Activated CD8-positive, alpha-beta memory T cell treated with anti-CD3 and anti-CD28 coated beads, Interleukin-2, amount 50 U/mL, for 24 hours (primary cell): ENCODE data around the gene MTPN.

Experiments
- DNase-seq: peaks from one replicate; pipeline ENCODE4 v3.0.0-alpha.2; 2020; ENCODE audit errors: extremely low read depth

MTPN gene

DNA sequence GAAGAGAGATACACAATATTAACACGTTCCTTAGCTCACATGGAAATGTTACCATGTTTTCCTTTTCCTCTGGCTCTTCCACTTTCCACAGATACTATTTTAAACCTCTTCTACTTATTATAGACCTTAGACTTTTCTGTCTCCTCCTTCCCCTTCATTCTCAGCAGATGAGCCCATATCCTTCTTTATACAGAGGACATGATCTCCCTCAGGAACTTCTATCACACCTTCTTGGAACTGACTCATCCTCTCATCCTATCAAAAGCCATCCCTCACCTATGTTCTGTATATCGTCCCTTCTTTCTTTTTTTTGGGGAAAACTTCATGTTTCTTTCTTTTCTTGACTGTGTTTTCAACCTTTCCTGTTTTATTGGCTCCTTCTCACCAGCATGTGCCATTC lies 20.8 kb downstream of the MTPN start:
- DNase-seq, result no peak

GRCh38 chr7:135950972-135951371 lies 26.2 kb downstream of the MTPN start:
- DNase-seq, result no peak

DNA sequence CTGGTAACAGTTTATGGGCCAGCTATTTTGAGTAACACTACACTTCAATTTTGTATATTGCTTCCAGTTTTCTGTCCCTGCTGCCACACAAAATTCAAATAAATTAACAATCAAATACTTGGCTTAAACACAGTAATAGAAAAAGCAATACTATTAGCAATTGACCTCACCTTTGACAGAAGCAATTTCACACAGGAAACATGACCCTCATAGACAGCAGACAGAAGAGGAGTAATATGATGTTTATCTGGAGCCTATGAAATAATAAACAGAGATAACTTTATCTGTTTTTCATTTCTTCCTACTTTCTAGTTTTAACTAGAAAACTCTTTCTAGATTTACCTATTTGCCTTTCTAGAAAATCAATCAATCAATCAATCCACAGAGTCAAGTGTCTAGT lies 26.7 kb downstream of the MTPN start:
- no peak for DNase-seq

DNA sequence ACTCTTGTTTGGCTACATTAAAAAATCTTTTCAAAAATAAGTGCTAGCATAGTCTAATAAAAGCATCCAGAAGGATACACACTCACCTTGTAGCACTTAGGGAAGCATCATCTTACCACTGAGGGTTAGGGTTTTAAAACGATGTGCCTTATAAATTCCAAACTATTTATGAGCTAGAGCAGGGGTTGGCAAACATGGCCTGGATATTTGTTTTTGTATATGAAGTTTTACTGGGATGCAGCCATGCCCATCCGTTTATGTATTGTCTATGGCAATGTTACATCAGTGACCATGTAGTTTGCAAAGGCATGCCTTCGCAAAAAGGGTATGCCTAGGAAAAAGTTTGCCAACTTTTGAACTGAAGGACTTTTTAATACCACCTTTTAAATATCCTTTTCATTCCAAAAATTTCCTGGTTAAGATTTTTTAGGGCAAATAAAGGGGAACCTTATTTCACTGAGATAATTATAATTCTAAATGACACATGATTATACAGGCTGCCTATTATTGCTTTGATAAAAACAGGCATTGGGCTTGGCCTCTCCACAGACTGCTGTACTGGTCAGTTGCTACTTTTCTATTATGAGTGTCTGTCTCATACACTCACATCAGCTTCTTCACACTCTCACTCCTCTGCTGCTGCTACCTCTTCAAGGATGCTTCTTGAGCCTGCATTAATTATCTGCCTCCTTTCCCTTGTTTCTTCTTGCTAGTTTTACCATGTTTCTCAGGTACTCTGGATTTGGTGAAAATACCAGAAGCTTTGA lies 30.7 kb downstream of the MTPN start:
- DNase-seq, result no peak

GRCh38 chr7:135944753-135945152 lies 32.4 kb downstream of the MTPN start:
- no peak for DNase-seq

GRCh38 chr7:135943134-135943879 lies 33.9 kb downstream of the MTPN start:
- no peak for DNase-seq

- no peak for DNase-seq
These were observed 34.5 kb downstream of the MTPN start for GRCh38 chr7:135942614-135943013.

- DNase-seq, result no peak
These were observed 36.8 kb downstream of the MTPN start for GRCh38 chr7:135940077-135941075.

- no peak for DNase-seq
These were observed 37.8 kb downstream of the MTPN start for GRCh38 chr7:135939261-135939812.

DNA sequence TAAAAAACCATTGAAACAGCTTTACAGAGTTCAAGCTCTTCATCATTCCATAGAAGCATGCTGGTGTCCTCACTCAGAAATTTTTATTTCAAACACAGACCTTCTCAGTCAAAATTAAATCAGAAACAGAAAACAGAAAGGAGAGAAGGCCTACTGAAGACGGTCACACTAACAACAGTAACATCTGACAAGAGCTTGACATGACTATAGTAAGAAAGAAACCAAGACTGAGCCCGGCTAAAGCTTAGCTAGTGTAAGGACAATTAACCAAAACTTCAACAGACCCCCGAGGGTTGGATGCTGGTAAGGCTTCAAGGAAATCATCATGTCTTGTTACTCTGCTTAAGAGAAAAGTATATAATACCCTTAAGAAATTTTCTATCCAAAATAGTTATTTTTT lies 38.6 kb downstream of the MTPN start:
- DNase-seq, result no peak

DNA sequence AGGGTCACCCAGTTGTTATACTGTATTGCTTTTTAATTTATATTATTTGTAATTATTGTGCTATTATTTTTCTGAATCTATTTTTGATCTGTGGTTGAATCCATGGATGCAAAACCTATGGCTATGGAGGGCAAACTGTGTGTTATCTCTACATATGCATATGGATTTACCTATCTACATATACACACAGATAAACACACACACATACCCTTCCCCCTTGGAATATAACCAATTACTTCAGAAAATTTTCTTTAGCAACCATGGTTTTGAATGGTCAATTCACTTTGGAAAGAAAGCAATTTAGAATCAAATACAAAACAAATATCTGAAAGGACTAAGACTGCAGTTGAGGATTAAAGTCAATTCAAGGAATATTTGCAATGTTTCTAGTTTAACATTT lies 39.1 kb downstream of the MTPN start:
- DNase-seq, result no peak

GRCh38 chr7:135936497-135937217 lies 40.5 kb downstream of the MTPN start:
- no peak for DNase-seq

GRCh38 chr7:135934651-135935050 lies 42.5 kb downstream of the MTPN start:
- DNase-seq, result no peak

- no peak for DNase-seq
These were observed 43.5 kb downstream of the MTPN start for GRCh38 chr7:135933509-135934188.

GRCh38 chr7:135932131-135932530 lies 45.0 kb downstream of the MTPN start:
- no peak for DNase-seq

- no peak for DNase-seq
These were observed 46.3 kb downstream of the MTPN start for GRCh38 chr7:135930565-135931461.

GRCh38 chr7:135929722-135930141 lies 47.4 kb downstream of the MTPN start:
- DNase-seq, result no peak

DNA sequence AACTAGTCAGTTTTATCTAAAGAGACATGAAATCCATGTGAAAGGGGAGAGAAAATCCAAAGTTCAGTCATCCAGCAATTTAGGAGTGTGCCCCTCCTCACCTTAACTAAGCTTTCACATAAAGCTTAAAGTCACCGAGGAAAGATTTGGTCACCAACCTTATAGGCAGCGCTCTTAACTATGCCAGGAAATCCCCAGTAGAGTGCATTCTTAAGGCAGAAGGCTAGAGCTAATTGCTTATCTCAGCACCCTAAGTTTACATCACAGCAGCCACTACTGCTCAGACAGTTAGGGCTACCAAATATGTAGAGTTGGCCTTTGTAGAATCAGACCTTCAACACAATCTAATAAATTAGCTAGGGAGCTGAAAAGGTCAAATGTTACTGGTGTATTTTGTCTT lies 47.9 kb downstream of the MTPN start:
- no peak for DNase-seq

GRCh38 chr7:135928136-135928535 lies 49.0 kb downstream of the MTPN start:
- DNase-seq, result no peak
